ENCODE results near the gene SRBD1. TPM values are rescaled to one million over a fixed set of nuclear protein-coding genes. Genes with fewer than 3 reads are reported as not detected.

Gene SRBD1
- polyA plus RNA-seq, 1 donor (not counting 4 experiments of a cell fraction or from before 2014, with no cell fraction given): 8.8 TPM

- Histone ChIP-seq H3K9me1 (ENCODE audit: control insufficient read depth, extremely low read depth, insufficient read depth, low read length) (no peaks in the 10 kb centered on the region), H3K27me3 (ENCODE audit: control insufficient read depth, extremely low read depth, insufficient read depth, low read length) (no peaks in the 10 kb centered on the region), H3K36me3 (ENCODE audit: control insufficient read depth in 2 of 2, extremely low read depth in 1 of 2, insufficient read depth in 2 of 2, low read length in 2 of 2) (no peaks in the 10 kb centered on the region), H3K4me2 (ENCODE audit: control insufficient read depth, extremely low read depth, insufficient read depth, low read depth, low read length) (no peak overlapping the region), H3K27ac (ENCODE audit: control insufficient read depth, insufficient read depth, low read length) (no peak overlapping the region), H2AFZ (ENCODE audit: control insufficient read depth, low read length) (no peak overlapping the region), H3K4me3 (ENCODE audit: control insufficient read depth in 2 of 3, extremely low read depth in 1 of 3, insufficient read depth in 2 of 3, low read depth in 1 of 3, low read length in 3 of 3) (no peak overlapping the region), H3K4me1 (ENCODE audit: control insufficient read depth, extremely low read depth, insufficient read depth, low read length) (no peaks in the 10 kb centered on the region), H3K79me2 (ENCODE audit: control insufficient read depth, insufficient read depth, low read length) (no peaks in the 10 kb centered on the region), H4K20me1 (ENCODE audit: control insufficient read depth, extremely low read depth, insufficient read depth, low read length) (no peaks in the 10 kb centered on the region), H3K9ac (ENCODE audit: control insufficient read depth, extremely low read depth, insufficient read depth, low read length) (no peak overlapping the region), H3K9me3 (ENCODE audit: control insufficient read depth, low read depth, low read length) (no peaks in the 10 kb centered on the region)
- FAIRE-seq (no peak), DNase-seq (ENCODE audit: low read depth, low spot score) (no peak)
- TF ChIP-seq CTCF (optimal IDR thresholded peaks at IDR 0.05 in 1 of 3, IDR thresholded peaks at IDR 0.05 in 1 of 3, conservative IDR thresholded peaks at IDR 0.05 in 1 of 3; ENCODE audit: extremely low read depth in 1 of 3, insufficient read depth in 2 of 3, low read length in 3 of 3): no peak
- no peak for TF ChIP-seq EZH2 (IDR thresholded peaks at IDR 0.05; ENCODE audit: low read length)
- dilution Hi-C loops (cut with MboI; ENCODE audit: extremely low pct_ligation_motif_present, low sequenced_read_pairs): no loop called here
Measured at GRCh38 chr2:45505138-45505537, 105.9 kb downstream of the SRBD1 start.

GRCh38 chr2:45498661-45499550, 112.2 kb downstream of the SRBD1 start:
- no peak overlapping the region for H3K4me3 ChIP-seq (ENCODE audit: control insufficient read depth in 2 of 3, extremely low read depth in 1 of 3, insufficient read depth in 2 of 3, low read depth in 1 of 3, low read length in 3 of 3)
- no peaks in the 10 kb centered on the region for H4K20me1 ChIP-seq (ENCODE audit: control insufficient read depth, extremely low read depth, insufficient read depth, low read length)
- H3K9ac ChIP-seq (ENCODE audit: control insufficient read depth, extremely low read depth, insufficient read depth, low read length): no peak overlapping the region
- no peak overlapping the region for H2AFZ ChIP-seq (ENCODE audit: control insufficient read depth, low read length)
- H3K9me3 ChIP-seq (ENCODE audit: control insufficient read depth, low read depth, low read length): no peaks in the 10 kb centered on the region
- H3K79me2 ChIP-seq (ENCODE audit: control insufficient read depth, insufficient read depth, low read length): no peaks in the 10 kb centered on the region
- FAIRE-seq (no peak), DNase-seq (ENCODE audit: low read depth, low spot score) (no peak)
- H3K4me2 ChIP-seq (ENCODE audit: control insufficient read depth, extremely low read depth, insufficient read depth, low read depth, low read length): no peak overlapping the region
- H3K4me1 ChIP-seq (ENCODE audit: control insufficient read depth, extremely low read depth, insufficient read depth, low read length): no peaks in the 10 kb centered on the region
- dilution Hi-C loops (cut with MboI; ENCODE audit: extremely low pct_ligation_motif_present, low sequenced_read_pairs): no loop called here
- TF ChIP-seq EZH2 (IDR thresholded peaks at IDR 0.05; ENCODE audit: low read length): no peak
- TF ChIP-seq CTCF (optimal IDR thresholded peaks at IDR 0.05 in 1 of 3, IDR thresholded peaks at IDR 0.05 in 1 of 3, conservative IDR thresholded peaks at IDR 0.05 in 1 of 3; ENCODE audit: extremely low read depth in 1 of 3, insufficient read depth in 2 of 3, low read length in 3 of 3): no peak
- H3K27me3 ChIP-seq (ENCODE audit: control insufficient read depth, extremely low read depth, insufficient read depth, low read length): no peaks in the 10 kb centered on the region
- no peak overlapping the region for H3K27ac ChIP-seq (ENCODE audit: control insufficient read depth, insufficient read depth, low read length)
- H3K9me1 ChIP-seq (ENCODE audit: control insufficient read depth, extremely low read depth, insufficient read depth, low read length): no peaks in the 10 kb centered on the region
- H3K36me3 ChIP-seq (ENCODE audit: control insufficient read depth in 2 of 2, extremely low read depth in 1 of 2, insufficient read depth in 2 of 2, low read length in 2 of 2): no peaks in the 10 kb centered on the region
